Inferior parietal cortex (tissue), 1 donor: ENCODE data around the gene CADPS.

Experiments
- DNase-seq: peaks from one replicate; pipeline ENCODE4 v3.0.0-alpha.2; 2016; ENCODE audit errors: extremely low spot score

CADPS gene

GRCh38 chr3:62503516-62503915, 371.7 kb downstream of the CADPS start:
- DNase-seq = no peak

GRCh38 chr3:62502315-62503300, 372.6 kb downstream of the CADPS start:
- DNase-seq = no peak

- DNase-seq = no peak
Measured at GRCh38 chr3:62501289-62501668, 373.9 kb downstream of the CADPS start.

DNA sequence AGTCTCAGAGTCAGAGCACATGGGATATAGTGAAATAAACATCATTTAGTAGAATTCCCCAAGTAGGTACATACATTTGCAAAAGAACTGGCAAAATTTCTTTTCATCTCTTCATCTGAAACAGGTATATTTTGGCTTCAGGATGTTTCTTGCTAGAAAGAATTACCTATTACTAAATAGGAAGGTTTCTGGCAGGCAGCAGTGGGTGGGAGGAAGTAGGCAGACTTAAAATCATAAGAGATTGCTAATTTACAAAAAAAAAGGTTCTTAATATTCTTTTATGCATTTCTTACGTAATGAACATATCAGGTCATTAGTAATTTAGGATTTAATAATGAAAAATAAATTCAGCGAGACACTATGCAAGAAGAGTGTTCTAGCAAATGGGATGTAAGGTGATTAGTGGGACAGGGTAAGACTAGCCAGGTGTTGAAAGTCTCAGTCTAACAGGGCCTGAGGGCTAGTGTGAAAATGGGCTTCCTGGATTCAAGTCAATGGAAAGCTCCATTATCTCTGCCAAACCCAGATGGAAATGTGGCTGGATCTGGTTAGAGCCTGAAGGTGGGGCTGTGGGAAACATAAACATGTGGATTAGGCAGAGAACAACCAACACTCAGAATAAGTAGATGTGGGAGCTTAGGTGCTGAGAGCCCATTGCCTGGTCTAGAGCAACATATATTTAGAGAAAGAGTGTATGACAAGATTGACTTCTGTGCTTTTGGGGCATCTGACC, 374.5 kb downstream of the CADPS start:
- DNase-seq = no peak

DNA sequence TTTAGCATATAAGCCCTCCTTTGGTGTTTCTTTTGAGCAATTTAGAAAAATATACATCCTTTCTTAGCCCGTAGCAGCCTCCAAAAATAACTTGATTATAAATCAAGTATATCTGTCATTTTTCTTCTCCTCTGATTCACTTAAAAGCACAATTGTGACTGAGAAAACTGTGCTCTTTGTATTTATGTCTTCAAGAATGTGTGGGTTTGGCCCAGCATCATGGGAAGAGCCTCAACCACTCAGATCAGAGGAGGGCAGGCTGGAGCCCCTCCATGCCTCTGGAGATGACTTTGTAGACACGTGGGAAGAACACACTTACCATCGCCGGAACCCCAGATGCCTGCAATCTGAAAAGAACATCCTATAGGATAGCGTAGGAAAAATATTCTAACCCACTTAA, 378.1 kb downstream of the CADPS start:
- no peak for DNase-seq

DNA sequence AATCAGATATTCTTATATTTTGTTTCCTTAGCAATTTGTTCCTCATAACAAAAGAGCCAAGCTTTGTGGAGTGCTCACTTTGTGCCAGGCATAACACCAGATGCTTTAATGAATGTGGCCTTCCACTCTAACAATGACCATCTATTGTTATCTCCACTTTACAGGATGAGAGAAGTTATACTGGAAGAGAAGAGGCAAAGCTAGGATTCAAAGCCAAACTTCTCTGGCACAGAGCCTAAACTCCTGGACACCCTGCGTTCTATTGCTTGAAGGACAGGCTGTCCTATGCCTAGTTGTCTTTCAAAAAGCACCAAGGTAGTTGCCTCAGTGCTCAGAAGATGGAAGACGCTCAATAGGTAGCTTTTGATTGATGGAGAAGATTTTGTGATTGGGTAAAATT, 378.7 kb downstream of the CADPS start:
- no peak for DNase-seq

- DNase-seq = no peak
Measured at GRCh38 chr3:62493109-62493801, 382.0 kb downstream of the CADPS start.

- no peak for DNase-seq
Measured at GRCh38 chr3:62482961-62483360, 392.3 kb downstream of the CADPS start.

DNA sequence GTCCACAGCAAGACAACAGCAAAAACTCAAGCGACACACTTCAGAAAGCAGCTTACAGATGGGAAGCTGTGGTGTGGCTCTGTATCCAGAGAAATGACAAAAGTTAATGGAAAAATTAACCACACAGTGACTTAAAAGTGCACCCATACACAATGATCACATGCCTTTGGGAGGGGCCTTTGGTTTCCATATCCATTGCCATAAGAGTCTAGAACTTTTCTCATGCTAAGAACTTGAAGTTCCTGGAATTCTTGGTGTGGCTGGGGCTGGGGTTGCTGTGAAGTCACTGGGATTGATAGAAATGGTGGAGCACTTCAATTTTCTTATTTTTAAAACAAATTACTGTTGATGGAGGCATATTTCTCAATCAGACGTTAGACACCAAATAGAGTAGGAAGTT, 393.3 kb downstream of the CADPS start:
- DNase-seq = no peak

DNA sequence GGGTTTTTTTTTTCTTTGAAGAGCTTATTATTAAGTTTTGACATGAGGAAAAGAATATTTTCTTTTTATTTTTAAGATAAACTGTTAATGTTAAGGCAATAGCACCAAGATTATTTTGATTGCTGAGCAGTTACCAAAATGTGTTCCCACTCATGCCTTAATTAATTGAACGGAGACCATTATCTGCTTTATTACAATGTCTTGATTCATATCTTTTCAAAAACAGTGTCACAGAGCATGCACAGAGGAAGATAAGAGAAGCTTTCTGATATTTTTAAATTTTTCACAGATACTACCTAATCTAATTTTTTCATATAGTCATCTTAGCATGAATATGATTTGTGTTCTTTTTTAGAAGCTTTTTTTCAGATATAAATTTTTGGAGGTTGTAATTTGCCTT, 395.2 kb downstream of the CADPS start:
- DNase-seq = no peak

GRCh38 chr3:62479326-62479725, 395.9 kb downstream of the CADPS start:
- DNase-seq = no peak

DNA sequence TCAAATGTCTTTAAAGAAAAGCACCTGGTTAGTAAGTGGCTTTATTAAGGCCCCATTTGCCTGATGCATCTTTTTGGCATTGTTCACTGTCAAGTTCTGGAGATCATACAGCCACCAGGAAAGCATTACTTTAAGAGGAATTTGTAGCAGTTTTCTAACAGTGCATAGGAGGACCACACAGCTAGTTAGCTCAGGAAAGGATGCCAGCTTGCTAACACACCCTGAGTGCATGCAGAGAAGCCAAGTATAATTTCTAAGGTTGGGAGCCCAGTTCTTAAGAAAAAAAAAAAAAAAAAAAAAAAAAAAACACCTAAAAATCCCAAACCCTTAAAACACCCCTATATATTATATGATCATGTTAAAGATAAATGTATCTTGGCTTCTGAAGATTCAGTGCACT, 399.9 kb downstream of the CADPS start:
- no peak for DNase-seq

DNA sequence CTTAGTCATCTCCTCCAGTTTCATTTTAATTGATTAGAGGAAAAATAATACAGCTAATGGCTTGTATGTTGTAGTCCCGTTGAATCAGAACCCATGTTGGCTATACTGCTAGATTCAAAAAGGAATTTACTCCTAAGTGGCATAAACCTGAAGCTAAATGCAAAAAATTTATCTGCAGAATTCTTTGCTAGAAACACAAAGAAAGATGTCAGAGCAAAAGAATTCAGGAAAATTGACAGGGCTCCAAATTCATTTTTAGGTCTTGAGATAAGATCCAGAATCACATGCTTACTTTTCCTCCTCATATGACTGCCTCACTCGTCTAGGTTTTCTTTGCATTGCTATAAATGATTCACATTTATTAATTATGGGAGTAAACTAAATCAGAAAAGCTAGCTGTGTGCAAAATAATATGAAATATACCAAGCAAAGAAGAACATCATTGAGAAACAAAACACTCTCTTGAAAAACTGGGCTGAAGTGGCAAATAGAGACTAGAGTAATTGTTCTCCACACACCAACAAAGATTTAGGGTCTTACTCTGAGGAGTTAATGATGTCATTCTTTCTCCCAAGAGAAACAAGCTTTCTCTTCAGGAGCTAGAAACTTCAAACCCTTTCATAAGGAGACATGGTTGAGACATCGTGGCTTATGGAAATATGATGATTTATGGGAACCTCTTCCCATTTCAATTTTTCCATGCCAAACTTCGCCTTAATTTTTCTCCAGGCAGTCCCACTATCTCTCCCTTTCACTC, 407.1 kb downstream of the CADPS start:
- no peak for DNase-seq

GRCh38 chr3:62462788-62463187, 412.4 kb downstream of the CADPS start:
- no peak for DNase-seq

GRCh38 chr3:62462104-62462762, 413.0 kb downstream of the CADPS start:
- no peak for DNase-seq

GRCh38 chr3:62454916-62455315, 420.3 kb downstream of the CADPS start:
- DNase-seq = no peak

DNA sequence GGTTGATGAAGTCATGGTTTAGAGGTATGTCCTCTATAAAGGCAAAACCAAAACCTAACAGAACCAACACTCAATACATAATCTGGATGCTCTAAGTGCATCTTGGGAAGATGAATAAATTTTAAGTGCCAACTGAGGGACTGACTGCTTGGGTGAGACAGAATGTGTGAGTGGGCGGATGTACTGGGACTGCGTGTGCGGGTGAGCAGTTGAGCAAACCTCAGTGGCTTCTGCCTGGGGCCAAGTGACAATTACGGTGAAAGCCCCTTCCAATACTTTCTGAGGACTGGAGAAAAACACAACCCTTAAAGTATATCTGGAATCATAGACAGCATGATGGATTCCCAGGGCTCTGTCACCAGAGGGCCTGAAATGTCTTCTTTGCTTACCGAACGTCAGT, 421.8 kb downstream of the CADPS start:
- no peak for DNase-seq

GRCh38 chr3:62451211-62451887, 423.9 kb downstream of the CADPS start:
- DNase-seq = no peak

- DNase-seq = no peak
Measured at GRCh38 chr3:62446337-62446940, 428.8 kb downstream of the CADPS start.

DNA sequence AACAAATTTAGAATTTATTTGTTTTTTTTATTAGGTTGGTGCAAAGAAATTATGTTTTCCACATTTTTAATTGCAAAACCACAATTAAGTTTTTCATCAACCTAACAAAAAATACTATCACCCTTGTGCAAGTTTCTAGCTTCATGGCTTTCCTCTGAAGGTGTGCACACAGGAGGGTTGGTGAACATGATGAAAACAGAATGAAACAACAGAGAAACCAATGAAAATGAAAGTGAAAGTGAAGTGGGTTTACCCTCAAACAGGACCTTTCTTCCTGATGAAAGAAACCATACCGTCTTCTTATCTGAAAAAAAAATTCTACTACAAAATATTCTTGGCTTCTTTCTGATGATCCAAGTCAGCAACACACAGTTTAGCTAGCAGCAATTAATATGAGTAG, 429.9 kb downstream of the CADPS start:
- DNase-seq = no peak
